Measurements from ENCODE around the gene FCAMR. TPM values are rescaled to one million over a fixed set of nuclear protein-coding genes. Genes with fewer than 3 reads are reported as not detected.

The FCAMR gene
- total and polyA plus RNA-seq, 9 donors: not detected

GRCh38 chr1:206985162-206985749 is 15.0 kb upstream of the FCAMR start:
- Histone ChIP-seq H3K27ac (no peak overlapping the region), H3K4me3 (no peak overlapping the region), H3K36me3 (no peaks in the 10 kb centered on the region), H3K9me3 (no peaks in the 10 kb centered on the region), H3K4me1 (ENCODE audit: insufficient read depth) (no peaks in the 10 kb centered on the region), H3K27me3 (no peaks in the 10 kb centered on the region)
- TF ChIP-seq POLR2A (IDR thresholded peaks at IDR 0.05): no peak
- no peak for TF ChIP-seq EP300 (IDR thresholded peaks at IDR 0.05)
- TF ChIP-seq CTCF (IDR thresholded peaks at IDR 0.05): no peak
- no peak for DNase-seq
- intact Hi-C loops (cut with DNase I): loop anchor here in 1 of 4 donors (10.0 kb wide), 1 partner anchor 390 kb away; no protein-coding TSS in a partner anchor
- 67 to 77% (median 73%) methylated on average over 10 of the region's 10 CpGs for WGBS, 3 donors

GRCh38 chr1:206982216-206982615 is 12.0 kb upstream of the FCAMR start:
- 45 to 52% (median 51%) methylated on average over 4 of the region's 4 CpGs for WGBS, 3 donors
- Histone ChIP-seq H3K27ac (no peak overlapping the region), H3K4me3 (no peak overlapping the region), H3K9me3 (no peaks in the 10 kb centered on the region), H3K36me3 (no peaks in the 10 kb centered on the region), H3K27me3 (no peaks in the 10 kb centered on the region), H3K4me1 (ENCODE audit: insufficient read depth) (no peaks in the 10 kb centered on the region)
- intact Hi-C loops (cut with DNase I): loop anchor here in 1 of 4 donors (10.0 kb wide), 1 partner anchor 387 kb away; no protein-coding TSS in a partner anchor
- peak in 1 of 5 donors; percentile 38 for DNase-seq
- no peak for TF ChIP-seq CTCF (IDR thresholded peaks at IDR 0.05)
- no peak for TF ChIP-seq EP300 (IDR thresholded peaks at IDR 0.05)

GRCh38 chr1:206979379-206980043 is 9.3 kb upstream of the FCAMR start:
- intact Hi-C loops (cut with DNase I): loop anchor here in 1 of 4 donors (10.0 kb wide), 1 partner anchor 385 kb away; no protein-coding TSS in a partner anchor
- DNase-seq: no peak
- Histone ChIP-seq H3K9me3 (no peaks in the 10 kb centered on the region), H3K27ac (no peak overlapping the region), H3K4me3 (no peak overlapping the region), H3K27me3 (no peaks in the 10 kb centered on the region), H3K4me1 (ENCODE audit: insufficient read depth) (no peaks in the 10 kb centered on the region), H3K36me3 (no peaks in the 10 kb centered on the region)
- 85 to 87% (median 87%) methylated on average over 3 of the region's 3 CpGs for WGBS, 3 donors
- TF ChIP-seq POLR2A (IDR thresholded peaks at IDR 0.05) (no peak), CTCF (IDR thresholded peaks at IDR 0.05) (no peak), EP300 (IDR thresholded peaks at IDR 0.05) (no peak)

GRCh38 chr1:206978259-206978658 is 8.0 kb upstream of the FCAMR start:
- no peaks in the 10 kb centered on the region for H3K27me3 ChIP-seq
- H3K9me3 ChIP-seq: no peaks in the 10 kb centered on the region
- TF ChIP-seq EP300 (IDR thresholded peaks at IDR 0.05) (no peak), CTCF (IDR thresholded peaks at IDR 0.05) (no peak), POLR2A (IDR thresholded peaks at IDR 0.05) (no peak)
- WGBS, 3 donors: 83 to 84% (median 83%) methylated on average over 7 of the region's 7 CpGs
- intact Hi-C loops (cut with DNase I): no loop called here
- no peaks in the 10 kb centered on the region for H3K36me3 ChIP-seq
- no peak for DNase-seq
- H3K4me3 ChIP-seq: no peak overlapping the region
- H3K27ac ChIP-seq: no peak overlapping the region
- H3K4me1 ChIP-seq (ENCODE audit: insufficient read depth): no peaks in the 10 kb centered on the region
